ENCODE data around the gene P2RX7. TPM values are rescaled to one million over a fixed set of nuclear protein-coding genes. Genes with fewer than 3 reads are reported as not detected.

The P2RX7 gene
- polyA plus RNA-seq, 3 donors, result 12.3 to 66.3 (median 20.5) TPM

DNA sequence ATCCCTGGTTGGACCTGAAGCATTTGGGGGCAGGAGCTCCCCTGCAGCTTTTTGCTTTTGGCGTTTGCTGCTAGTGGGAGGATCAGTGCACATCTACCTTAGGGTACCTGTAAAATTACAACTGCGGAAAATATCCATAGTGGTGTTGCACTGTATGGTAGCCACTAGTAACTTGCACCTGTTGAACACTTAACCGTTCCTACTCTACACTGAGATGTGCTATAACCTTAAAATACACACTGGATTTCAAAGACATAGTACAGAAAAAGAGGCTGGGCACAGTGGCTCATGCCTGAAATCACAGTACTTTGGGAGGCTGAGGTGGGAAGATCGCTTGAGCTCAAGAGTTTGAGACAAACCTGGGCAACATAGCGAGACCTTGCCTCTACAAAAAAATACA is 80.2 kb downstream of the P2RX7 start:
- H4K20me1 ChIP-seq (ENCODE audit: insufficient read depth, low read length), result no peaks in the 10 kb centered on the region
- Mint-ChIP-seq H3K9me3 (peaks cover 0 to 2% (median 0%) of the 10 kb centered on the region in 7 donors), H3K36me3 (peaks cover 21 to 40% of the 10 kb centered on the region in 2 donors), H3K4me1 (peaks cover 56% of the 10 kb centered on the region), H3K27me3 (ENCODE audit: low read depth in 3 of 3) (no peaks in the 10 kb centered on the region), H3K27ac (peak overlapping the region in 4 of 7 donors; percentile 3 to 99 (median 64)), H3K4me3 (no peak overlapping the region)
- H3K27me3 ChIP-seq (ENCODE audit: control insufficient read depth in 2 of 2, insufficient read depth in 2 of 2, low read length in 2 of 2), result no peaks in the 10 kb centered on the region
- H2AFZ ChIP-seq (ENCODE audit: insufficient read depth, low read depth, low read length, poor library complexity, severe bottlenecking), result no peak overlapping the region
- DNase-seq, result no peak
- H3K79me2 ChIP-seq (ENCODE audit: insufficient read depth, low read length), result peaks cover 63% of the 10 kb centered on the region
- no peaks in the 10 kb centered on the region for H3K9me3 ChIP-seq (replicated peaks in 1 of 2; ENCODE audit: control insufficient read depth in 1 of 2, insufficient read depth in 1 of 2, low read length in 2 of 2)
- no peak overlapping the region for H3K9ac ChIP-seq (ENCODE audit: insufficient read depth, low read length, poor library complexity, severe bottlenecking)
- H3K4me2 ChIP-seq (replicated peaks; ENCODE audit: extremely low read depth, low read length, poor library complexity, severe bottlenecking), result no peak overlapping the region
- peaks cover 12 to 16% of the 10 kb centered on the region in 2 donors for H3K36me3 ChIP-seq (replicated peaks in 1 of 2; ENCODE audit: control insufficient read depth in 1 of 2, insufficient read depth in 2 of 2, low read length in 2 of 2)
- peak overlapping the region; percentile 95 to 97 for H3K27ac ChIP-seq (ENCODE audit: low read depth in 1 of 2, low read length in 2 of 2)
- H3K4me3 ChIP-seq (replicated peaks in 1 of 3; ENCODE audit: low read depth in 2 of 3, low read length in 3 of 3), result no peak overlapping the region
- intact Hi-C loops (cut with micrococcal nuclease), result loop anchor here in 1 of 2 donors (5.0 kb wide), 1 partner anchor 36 kb away; no protein-coding TSS in a partner anchor
- 100% methylated on average over 1 of the region's 5 CpGs for WGBS (ENCODE audit: insufficient coverage)
- TF ChIP-seq, protein P1, sequence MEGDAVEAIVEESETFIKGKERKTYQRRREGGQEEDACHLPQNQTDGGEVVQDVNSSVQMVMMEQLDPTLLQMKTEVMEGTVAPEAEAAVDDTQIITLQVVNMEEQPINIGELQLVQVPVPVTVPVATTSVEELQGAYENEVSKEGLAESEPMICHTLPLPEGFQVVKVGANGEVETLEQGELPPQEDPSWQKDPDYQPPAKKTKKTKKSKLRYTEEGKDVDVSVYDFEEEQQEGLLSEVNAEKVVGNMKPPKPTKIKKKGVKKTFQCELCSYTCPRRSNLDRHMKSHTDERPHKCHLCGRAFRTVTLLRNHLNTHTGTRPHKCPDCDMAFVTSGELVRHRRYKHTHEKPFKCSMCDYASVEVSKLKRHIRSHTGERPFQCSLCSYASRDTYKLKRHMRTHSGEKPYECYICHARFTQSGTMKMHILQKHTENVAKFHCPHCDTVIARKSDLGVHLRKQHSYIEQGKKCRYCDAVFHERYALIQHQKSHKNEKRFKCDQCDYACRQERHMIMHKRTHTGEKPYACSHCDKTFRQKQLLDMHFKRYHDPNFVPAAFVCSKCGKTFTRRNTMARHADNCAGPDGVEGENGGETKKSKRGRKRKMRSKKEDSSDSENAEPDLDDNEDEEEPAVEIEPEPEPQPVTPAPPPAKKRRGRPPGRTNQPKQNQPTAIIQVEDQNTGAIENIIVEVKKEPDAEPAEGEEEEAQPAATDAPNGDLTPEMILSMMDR (IDR thresholded peaks at IDR 0.05), result no peak
- peaks cover 56 to 62% of the 10 kb centered on the region in 2 donors for H3K4me1 ChIP-seq (ENCODE audit: control insufficient read depth in 1 of 2, insufficient read depth in 2 of 2, low read length in 2 of 2)

DNA sequence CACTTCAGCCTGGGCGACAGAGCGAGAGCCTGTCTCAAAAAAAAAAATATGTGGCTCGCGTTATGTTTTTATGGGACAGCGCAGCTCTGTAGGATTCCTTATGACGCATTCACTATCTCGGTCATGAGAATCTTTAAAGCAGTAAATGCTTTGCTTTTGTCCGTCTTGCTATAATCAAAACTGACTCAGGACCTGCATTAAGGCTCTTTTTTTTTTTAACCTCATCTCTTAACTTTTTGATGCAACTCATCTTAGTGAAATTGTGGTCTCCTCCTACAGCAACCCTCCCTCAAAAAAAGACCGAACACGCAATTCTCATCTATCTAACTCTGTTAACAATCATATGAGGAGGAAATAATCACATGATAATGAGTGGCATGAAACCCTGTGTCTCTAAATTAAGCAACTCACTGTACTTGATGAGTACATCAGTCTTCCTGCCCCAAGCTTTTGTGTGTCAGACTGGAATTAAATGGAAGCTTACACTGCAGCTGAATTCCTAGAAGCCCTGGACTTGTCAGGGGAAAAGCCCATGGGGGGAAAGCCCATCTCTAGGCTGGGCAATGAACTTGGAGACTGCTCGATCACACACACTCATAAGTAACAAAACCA is 81.6 kb downstream of the P2RX7 start:
- 81% methylated on average over 7 of the region's 11 CpGs for WGBS (ENCODE audit: insufficient coverage)
- H2AFZ ChIP-seq (ENCODE audit: insufficient read depth, low read depth, low read length, poor library complexity, severe bottlenecking), result no peak overlapping the region
- no peaks in the 10 kb centered on the region for H3K27me3 ChIP-seq (ENCODE audit: control insufficient read depth in 2 of 2, insufficient read depth in 2 of 2, low read length in 2 of 2)
- peaks cover 75% of the 10 kb centered on the region for H3K79me2 ChIP-seq (ENCODE audit: insufficient read depth, low read length)
- Mint-ChIP-seq H3K9me3 (peaks cover 0 to 2% (median 0%) of the 10 kb centered on the region in 7 donors), H3K4me3 (peak overlapping the region; percentile 57 to 62), H3K4me1 (peaks cover 54% of the 10 kb centered on the region), H3K27me3 (ENCODE audit: low read depth in 3 of 3) (peaks cover 0 to 2% (median 0%) of the 10 kb centered on the region in 3 donors), H3K36me3 (peaks cover 34 to 54% of the 10 kb centered on the region in 2 donors), H3K27ac (peak overlapping the region; percentile 98 to 100 (median 99))
- H3K9me3 ChIP-seq (replicated peaks in 1 of 2; ENCODE audit: control insufficient read depth in 1 of 2, insufficient read depth in 1 of 2, low read length in 2 of 2), result no peaks in the 10 kb centered on the region
- peak overlapping the region; percentile 55 for H3K4me2 ChIP-seq (replicated peaks; ENCODE audit: extremely low read depth, low read length, poor library complexity, severe bottlenecking)
- peak overlapping the region; percentile 95 to 97 for H3K27ac ChIP-seq (ENCODE audit: low read depth in 1 of 2, low read length in 2 of 2)
- TF ChIP-seq, protein P1 (IDR thresholded peaks at IDR 0.05), result no peak
- DNase-seq, result peak; percentile 91 to 98 (median 96)
- intact Hi-C loops (cut with micrococcal nuclease), result loop anchor here (1.0 to 5.0 kb wide), 4 partner anchors 37 to 70 kb away; no protein-coding TSS in a partner anchor
- peak overlapping the region; percentile 68 for H3K9ac ChIP-seq (ENCODE audit: insufficient read depth, low read length, poor library complexity, severe bottlenecking)
- peaks cover 54 to 60% of the 10 kb centered on the region in 2 donors for H3K4me1 ChIP-seq (ENCODE audit: control insufficient read depth in 1 of 2, insufficient read depth in 2 of 2, low read length in 2 of 2)
- H4K20me1 ChIP-seq (ENCODE audit: insufficient read depth, low read length), result no peaks in the 10 kb centered on the region
- H3K4me3 ChIP-seq (replicated peaks in 1 of 3; ENCODE audit: low read depth in 2 of 3, low read length in 3 of 3), result peak overlapping the region in 1 of 3 experiments; percentile 41
- H3K36me3 ChIP-seq (replicated peaks in 1 of 2; ENCODE audit: control insufficient read depth in 1 of 2, insufficient read depth in 2 of 2, low read length in 2 of 2), result peaks cover 24 to 30% of the 10 kb centered on the region in 2 donors
